ENCODE data around the gene ASXL1.
A peak's percentile ranks its signal among the peaks of the same experiment; 100 is the strongest.

The ASXL1 gene

DNA sequence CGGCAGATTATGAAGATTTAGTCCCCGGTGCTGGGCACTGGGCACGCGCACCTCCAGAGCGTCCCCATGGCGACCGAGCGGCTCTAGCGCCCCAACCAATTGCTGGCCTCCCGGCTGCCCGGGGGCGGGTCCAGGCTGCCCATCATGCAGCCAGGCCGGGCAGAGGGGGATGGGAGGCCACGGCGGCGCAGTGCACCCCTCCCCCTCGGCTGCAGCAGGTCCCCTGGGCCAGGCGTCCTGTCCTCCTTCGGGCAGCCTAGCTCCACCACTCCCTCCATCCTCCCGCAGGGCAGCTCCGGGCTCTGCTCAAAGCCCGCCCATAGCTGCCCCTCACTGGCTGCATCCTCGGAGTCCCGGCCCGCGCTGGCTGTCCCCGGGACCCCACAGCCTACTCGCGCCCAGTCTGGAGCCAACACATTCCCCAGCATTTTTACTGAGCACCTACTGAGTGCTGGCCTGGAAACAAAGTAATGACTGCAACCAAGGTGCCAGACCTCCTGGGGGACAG lies 99.4 kb downstream of the ASXL1 start:
- TF ChIP-seq, protein P1, sequence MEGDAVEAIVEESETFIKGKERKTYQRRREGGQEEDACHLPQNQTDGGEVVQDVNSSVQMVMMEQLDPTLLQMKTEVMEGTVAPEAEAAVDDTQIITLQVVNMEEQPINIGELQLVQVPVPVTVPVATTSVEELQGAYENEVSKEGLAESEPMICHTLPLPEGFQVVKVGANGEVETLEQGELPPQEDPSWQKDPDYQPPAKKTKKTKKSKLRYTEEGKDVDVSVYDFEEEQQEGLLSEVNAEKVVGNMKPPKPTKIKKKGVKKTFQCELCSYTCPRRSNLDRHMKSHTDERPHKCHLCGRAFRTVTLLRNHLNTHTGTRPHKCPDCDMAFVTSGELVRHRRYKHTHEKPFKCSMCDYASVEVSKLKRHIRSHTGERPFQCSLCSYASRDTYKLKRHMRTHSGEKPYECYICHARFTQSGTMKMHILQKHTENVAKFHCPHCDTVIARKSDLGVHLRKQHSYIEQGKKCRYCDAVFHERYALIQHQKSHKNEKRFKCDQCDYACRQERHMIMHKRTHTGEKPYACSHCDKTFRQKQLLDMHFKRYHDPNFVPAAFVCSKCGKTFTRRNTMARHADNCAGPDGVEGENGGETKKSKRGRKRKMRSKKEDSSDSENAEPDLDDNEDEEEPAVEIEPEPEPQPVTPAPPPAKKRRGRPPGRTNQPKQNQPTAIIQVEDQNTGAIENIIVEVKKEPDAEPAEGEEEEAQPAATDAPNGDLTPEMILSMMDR (IDR thresholded peaks at IDR 0.05; ENCODE audit: low read depth, low read length): no peak
- peak; percentile 23 for DNase-seq (ENCODE audit: extremely low read depth, low read depth)

DNA sequence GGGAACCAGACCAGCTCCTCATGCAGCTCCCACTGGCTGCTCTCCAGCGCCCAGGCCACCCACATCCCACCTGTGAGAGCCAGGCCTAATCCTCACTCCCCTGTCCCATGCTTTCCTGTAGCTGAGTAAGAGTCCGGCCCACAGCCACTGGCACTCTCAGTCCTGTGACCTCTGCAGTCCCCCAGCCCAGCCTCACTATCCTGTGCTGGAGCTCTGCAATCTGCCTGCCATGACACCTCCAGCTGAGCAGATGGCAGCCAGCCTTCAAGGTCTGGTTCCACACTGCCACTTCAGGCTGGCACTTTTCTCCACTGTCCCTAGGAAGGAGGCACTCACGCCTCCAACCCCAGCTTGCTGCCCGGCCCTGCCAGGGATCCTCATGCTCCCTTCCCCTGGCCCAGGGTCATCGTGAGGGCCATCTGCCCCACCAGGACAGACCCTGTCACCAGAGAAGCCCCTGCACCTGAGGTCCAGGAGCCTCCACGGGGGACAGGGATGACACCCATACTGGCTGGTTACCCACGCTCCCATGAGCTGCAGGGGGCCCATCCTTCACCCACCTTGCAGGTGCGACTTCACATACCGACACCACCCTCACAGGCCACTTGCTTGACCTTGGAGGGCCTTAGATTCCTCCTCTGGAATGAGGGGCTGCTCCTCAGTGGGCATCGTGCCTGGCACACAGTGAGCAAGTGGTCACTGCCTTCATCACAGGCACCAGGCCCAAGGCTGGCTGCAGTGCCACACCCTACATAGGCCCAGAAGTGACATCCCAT lies 100.1 kb downstream of the ASXL1 start:
- no peak for DNase-seq (ENCODE audit: extremely low read depth, low read depth)
- TF ChIP-seq, protein P1 (IDR thresholded peaks at IDR 0.05; ENCODE audit: low read depth, low read length): no peak

DNA sequence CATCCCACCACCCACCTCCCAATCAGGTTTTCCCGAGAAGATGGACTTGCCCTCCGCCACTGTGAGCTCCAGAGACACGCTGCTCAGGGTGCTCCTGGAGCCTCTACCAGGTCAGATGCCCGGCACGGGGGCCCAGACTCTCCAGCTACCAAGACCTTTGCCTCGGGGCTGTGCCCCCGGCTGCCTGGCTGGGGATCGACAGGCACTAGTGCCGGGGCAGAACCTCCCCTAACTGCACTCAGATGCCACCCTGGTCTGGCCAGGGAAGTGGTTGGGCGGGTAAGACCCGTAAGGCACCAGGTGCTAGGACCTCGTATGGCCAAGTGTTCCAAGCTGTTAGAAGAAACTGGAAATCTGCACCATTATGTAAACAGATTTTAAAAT lies 100.7 kb downstream of the ASXL1 start:
- TF ChIP-seq, protein P1 (IDR thresholded peaks at IDR 0.05; ENCODE audit: low read depth, low read length): no peak
- no peak for DNase-seq (ENCODE audit: extremely low read depth, low read depth)

DNA sequence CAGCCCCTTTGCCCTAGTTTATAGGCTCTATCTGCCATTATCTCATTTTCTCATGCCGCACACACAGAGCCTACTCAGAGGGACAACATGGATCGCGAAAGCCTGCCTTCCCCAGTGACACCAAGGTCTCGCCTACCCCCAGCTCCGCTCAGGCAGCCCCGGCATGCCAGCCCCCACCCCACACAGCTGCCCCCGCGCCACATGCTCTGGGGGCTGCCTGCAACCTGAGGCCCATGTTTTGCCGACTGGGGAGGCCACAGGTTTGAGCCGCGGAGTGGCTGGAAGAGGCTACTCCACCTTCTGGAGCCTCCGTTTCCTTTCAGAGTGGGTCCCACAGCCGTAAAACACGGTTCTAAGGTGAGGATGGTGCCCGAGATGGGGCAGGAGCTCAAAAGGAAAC lies 102.1 kb downstream of the ASXL1 start:
- TF ChIP-seq, protein P1 (IDR thresholded peaks at IDR 0.05; ENCODE audit: low read depth, low read length): no peak
- DNase-seq (ENCODE audit: extremely low read depth, low read depth): no peak

DNA sequence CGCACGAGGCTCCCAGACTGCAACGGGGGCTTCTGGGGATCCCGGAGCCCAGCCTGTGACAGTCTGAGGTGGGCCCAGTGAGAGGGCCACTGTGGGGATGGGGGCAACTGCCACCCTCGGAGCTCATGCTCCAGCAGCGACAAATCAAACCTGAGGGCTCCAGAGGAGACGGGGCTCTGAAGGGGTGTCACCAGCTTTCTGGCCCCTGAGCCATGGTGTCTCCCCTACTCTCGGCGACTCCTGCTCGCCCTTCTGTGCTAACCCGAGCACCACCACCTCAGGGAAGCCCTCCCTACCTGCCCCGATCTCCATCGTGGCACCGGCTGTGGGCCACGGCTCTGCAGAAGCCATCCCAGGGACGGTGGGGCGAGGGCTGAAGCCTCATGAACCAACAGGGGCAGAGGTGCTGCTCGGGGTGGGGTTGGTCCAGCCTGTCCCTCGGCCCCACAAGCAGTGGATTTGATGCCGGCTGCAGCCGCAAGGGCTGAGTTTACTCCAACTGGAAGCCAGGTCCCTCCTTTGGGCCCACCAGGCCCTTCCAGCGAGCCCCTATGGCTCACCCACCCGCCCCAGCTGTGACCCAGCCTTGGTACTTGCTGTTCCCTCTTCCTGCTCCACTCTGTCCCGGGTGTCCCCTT lies 102.7 kb downstream of the ASXL1 start:
- TF ChIP-seq, protein P1 (IDR thresholded peaks at IDR 0.05; ENCODE audit: low read depth, low read length): no peak
- no peak for DNase-seq (ENCODE audit: extremely low read depth, low read depth)

DNA sequence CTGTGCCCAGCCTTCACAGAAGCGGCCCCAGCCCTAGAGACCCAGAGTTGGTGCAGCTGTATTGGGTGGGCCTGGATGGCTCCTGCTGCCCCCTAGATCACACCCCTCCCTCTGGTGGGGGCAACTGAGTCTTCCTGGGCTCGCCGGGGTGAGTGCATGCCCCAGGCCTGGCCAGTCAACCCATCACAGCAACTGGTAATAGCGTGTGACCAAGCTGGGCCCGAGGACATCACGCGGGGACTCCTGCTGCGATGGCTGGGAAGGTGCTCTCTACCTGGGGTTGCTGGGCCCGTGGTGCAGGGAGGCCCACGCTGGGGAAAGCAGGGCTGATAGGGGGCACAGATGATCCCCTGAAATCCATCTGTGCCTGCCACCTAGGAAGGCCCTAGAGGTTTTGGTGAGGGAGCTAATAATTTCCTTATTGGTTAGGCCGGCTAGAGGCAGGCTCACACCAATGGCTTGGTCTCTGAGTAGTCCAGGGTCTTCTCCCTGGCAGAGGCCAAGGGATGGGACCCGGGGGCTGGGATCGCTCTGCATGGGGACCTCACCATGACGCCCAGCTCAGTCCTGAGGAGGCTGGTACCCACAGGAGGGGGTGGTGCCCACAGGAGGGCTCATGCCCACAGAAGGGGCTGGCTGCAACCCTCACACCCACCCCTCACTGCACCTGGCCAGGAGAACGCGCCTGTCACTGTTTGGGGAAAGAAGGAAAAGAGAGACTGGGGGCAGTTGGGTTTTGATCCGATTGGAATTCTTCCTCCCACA lies 103.9 kb downstream of the ASXL1 start:
- DNase-seq (ENCODE audit: extremely low read depth, low read depth): no peak
- TF ChIP-seq, protein P1 (IDR thresholded peaks at IDR 0.05; ENCODE audit: low read depth, low read length): no peak

All from AG09319 (cell line).